BE2C (cell line): Measurements from ENCODE around the gene MARK4.

Source experiments
- DNase-seq: peaks from one replicate; pipeline ENCODE4 v3.0.0-alpha.2; 2020
- H3K27me3 ChIP-seq: fragments of 250-450 bp; sonication (Bioruptor Pico); 2 replicates; pipeline ENCODE4 v1.5.1; 2020; ENCODE audit warnings: mild to moderate bottlenecking
- H3K36me3 ChIP-seq: fragments of 250-450 bp; sonication (Bioruptor Pico); 2 replicates; pipeline ENCODE4 v1.5.1; 2020; ENCODE audit warnings: mild to moderate bottlenecking
- H3K4me1 ChIP-seq: fragments of 250-450 bp; sonication (Bioruptor Pico); 2 replicates; pipeline ENCODE4 v1.5.1; 2020
- H3K4me3 ChIP-seq: 2 replicates; pipeline ENCODE4 v1.5.1; 2011; ENCODE audit warnings: low read depth, low read length
- H3K9me3 ChIP-seq: fragments of 250-450 bp; sonication (Bioruptor Pico); 2 replicates; pipeline ENCODE4 v1.5.1; 2020
- CTCF ChIP-seq: IDR thresholded peaks from 2 replicates; pipeline ENCODE4 v1.5.1; 2012; ENCODE audit warnings: mild to moderate bottlenecking, low read depth, low read length

MARK4 gene

GRCh38 chr19:45339629-45340028 is 88.6 kb downstream of the MARK4 start:
- H3K4me3 ChIP-seq: no peak overlapping the region
- TF ChIP-seq CTCF: no peak
- no peaks in the 10 kb centered on the region for H3K36me3 ChIP-seq
- DNase-seq: no peak
- no peaks in the 10 kb centered on the region for H3K9me3 ChIP-seq
- H3K27me3 ChIP-seq: peaks cover 5% of the 10 kb centered on the region; the same call in 1 of the 2 replicates
- H3K4me1 ChIP-seq: no peaks in the 10 kb centered on the region

GRCh38 chr19:45340232-45340898 is 89.3 kb downstream of the MARK4 start, which contains the start of gene KLC3:
Gene KLC3, plus strand, starts transcription at chr19:45340750. Its CDS starts 4,792 bp downstream, at chr19:45345542.
- DNase-seq: no peak
- Histone ChIP-seq H3K4me1 (no peaks in the 10 kb centered on the region), H3K27me3 (peaks cover 5% of the 10 kb centered on the region; the same call in 1 of the 2 replicates), H3K9me3 (no peaks in the 10 kb centered on the region), H3K36me3 (no peaks in the 10 kb centered on the region), H3K4me3 (no peak within 1 kb of the TSS)
- no peak for TF ChIP-seq CTCF

GRCh38 chr19:45340899-45341453 is 89.9 kb downstream of the MARK4 start:
- Histone ChIP-seq H3K4me1 (no peaks in the 10 kb centered on the region), H3K36me3 (no peaks in the 10 kb centered on the region), H3K9me3 (no peaks in the 10 kb centered on the region), H3K27me3 (peaks cover 5% of the 10 kb centered on the region; the same call in 1 of the 2 replicates), H3K4me3 (no peak overlapping the region)
- TF ChIP-seq CTCF: no peak
- no peak for DNase-seq

- Histone ChIP-seq H3K36me3 (no peaks in the 10 kb centered on the region), H3K4me3 (no peak overlapping the region), H3K9me3 (no peaks in the 10 kb centered on the region), H3K27me3 (peaks cover 21% of the 10 kb centered on the region), H3K4me1 (no peaks in the 10 kb centered on the region)
- TF ChIP-seq CTCF: no peak
- no peak for DNase-seq
Measured at GRCh38 chr19:45342911-45343310, 91.8 kb downstream of the MARK4 start.

- no peak for DNase-seq
- Histone ChIP-seq H3K27me3 (peaks cover 25% of the 10 kb centered on the region), H3K4me3 (no peak overlapping the region), H3K9me3 (no peaks in the 10 kb centered on the region), H3K4me1 (no peaks in the 10 kb centered on the region), H3K36me3 (no peaks in the 10 kb centered on the region)
- no peak for TF ChIP-seq CTCF
Measured at GRCh38 chr19:45344621-45345505, 93.8 kb downstream of the MARK4 start.

GRCh38 chr19:45345506-45345860 is 94.4 kb downstream of the MARK4 start:
- no peaks in the 10 kb centered on the region for H3K9me3 ChIP-seq
- no peaks in the 10 kb centered on the region for H3K36me3 ChIP-seq
- no peak overlapping the region for H3K4me3 ChIP-seq
- no peak for TF ChIP-seq CTCF
- no peaks in the 10 kb centered on the region for H3K4me1 ChIP-seq
- H3K27me3 ChIP-seq: peaks cover 21% of the 10 kb centered on the region
- no peak for DNase-seq
